ENCODE measurements around the gene HERC4.
"Not testable (repeated sequence)": the region's sequence is repeated elsewhere in the genome, so short reads cannot be mapped to it uniquely, and the experiment has no call there.

HERC4 gene

DNA sequence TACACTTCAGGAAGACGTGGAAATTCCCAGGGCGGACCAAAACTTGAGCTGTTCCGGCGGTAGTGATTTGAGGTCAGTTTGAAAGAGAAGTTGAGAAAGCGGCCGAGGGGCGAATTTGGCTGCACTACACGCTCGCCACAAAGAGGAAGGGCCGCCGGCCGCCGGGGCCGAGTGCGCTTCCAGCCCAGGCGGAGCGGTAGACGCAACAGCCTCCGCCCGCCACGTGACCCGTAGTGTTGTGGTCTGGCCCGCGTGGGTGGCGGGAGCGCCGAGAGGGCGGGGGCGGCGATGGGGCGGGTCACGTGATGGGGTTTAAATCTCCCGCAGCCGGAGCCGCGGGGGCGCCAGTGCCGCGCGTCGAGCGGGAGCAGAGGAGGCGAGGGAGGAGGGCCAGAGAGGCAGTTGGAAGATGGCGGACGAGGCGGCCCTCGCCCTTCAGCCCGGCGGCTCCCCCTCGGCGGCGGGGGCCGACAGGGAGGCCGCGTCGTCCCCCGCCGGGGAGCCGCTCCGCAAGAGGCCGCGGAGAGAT, 190.7 kb downstream of the HERC4 start, which contains the start of gene SIRT1:
Gene SIRT1 (plus strand): TSS at position 344 of the 529 bp plus-strand sequence. CDS start 66 bp downstream, at position 410.
- DNase-seq (ENCODE audit: low read depth, low spot score) = peak; percentile 95

GRCh38 chr10:67883710-67884312, 191.3 kb downstream of the HERC4 start:
- DNase-seq (ENCODE audit: low read depth, low spot score) = no peak

- no peak for DNase-seq (ENCODE audit: low read depth, low spot score)
Observed at GRCh38 chr10:67878133-67878532, 196.9 kb downstream of the HERC4 start.

GRCh38 chr10:67877421-67877820, 197.7 kb downstream of the HERC4 start:
- not testable (repeated sequence) for DNase-seq (ENCODE audit: low read depth, low spot score)

- DNase-seq (ENCODE audit: low read depth, low spot score) = no peak
Observed at GRCh38 chr10:67875340-67876238, 199.5 kb downstream of the HERC4 start.

Data from ELF-1 (cell line).